ENCODE measurements around the gene BTG1.
A peak's percentile ranks its signal among the peaks of the same experiment; 100 is the strongest.

BTG1 gene

GRCh38 chr12:92145731-92146496 lies at the start of gene BTG1:
TSS of gene BTG1 (minus strand) at chr12:92145846. CDS start at chr12:92145535, 311 bp downstream.
- H3K9me3 ChIP-seq = no peaks in the 10 kb centered on the region
- peak within 1 kb of the TSS; percentile 66 for H3K4me3 ChIP-seq
- in situ Hi-C loops (cut with MboI; ENCODE audit: low sequenced_read_pairs) = no loop called here

GRCh38 chr12:92194561-92194960 lies 48.9 kb upstream of the BTG1 start:
- no peak for DNase-seq (ENCODE audit: low spot score in 2 of 2)
- Histone ChIP-seq H3K36me3 (replicated peaks) (no peaks in the 10 kb centered on the region), H3K9me3 (no peaks in the 10 kb centered on the region), H3K4me3 (no peak overlapping the region), H3K27me3 (ENCODE audit: low read depth) (no peaks in the 10 kb centered on the region), H3K4me1 (no peaks in the 10 kb centered on the region)
- in situ Hi-C loops (cut with MboI; ENCODE audit: low sequenced_read_pairs) = no loop called here

More at GRCh38 chr12:92145731-92146496, at the start of gene BTG1:
- peak; percentile 97 to 98 for DNase-seq (ENCODE audit: low spot score in 2 of 2)
- Histone ChIP-seq H3K4me1 (peaks cover 38% of the 10 kb centered on the region), H3K36me3 (replicated peaks) (peaks cover 22% of the 10 kb centered on the region), H3K27me3 (ENCODE audit: low read depth) (no peaks in the 10 kb centered on the region)

- DNase-seq (ENCODE audit: low spot score in 2 of 2) = no peak
- in situ Hi-C loops (cut with MboI; ENCODE audit: low sequenced_read_pairs) = no loop called here
- no peaks in the 10 kb centered on the region for H3K4me1 ChIP-seq
- no peak overlapping the region for H3K4me3 ChIP-seq
- no peaks in the 10 kb centered on the region for H3K9me3 ChIP-seq
- no peaks in the 10 kb centered on the region for H3K27me3 ChIP-seq (ENCODE audit: low read depth)
- H3K36me3 ChIP-seq (replicated peaks) = no peaks in the 10 kb centered on the region
Observed at GRCh38 chr12:92193846-92194245, 48.2 kb upstream of the BTG1 start.

- H3K36me3 ChIP-seq (replicated peaks) = no peaks in the 10 kb centered on the region
- in situ Hi-C loops (cut with MboI; ENCODE audit: low sequenced_read_pairs) = no loop called here
- no peaks in the 10 kb centered on the region for H3K4me1 ChIP-seq
- no peaks in the 10 kb centered on the region for H3K9me3 ChIP-seq
- no peak overlapping the region for H3K4me3 ChIP-seq
- no peaks in the 10 kb centered on the region for H3K27me3 ChIP-seq (ENCODE audit: low read depth)
- DNase-seq (ENCODE audit: low spot score in 2 of 2) = no peak
Observed at GRCh38 chr12:92193063-92193462, 47.4 kb upstream of the BTG1 start.

GRCh38 chr12:92192360-92192759 lies 46.7 kb upstream of the BTG1 start:
- H3K9me3 ChIP-seq = no peaks in the 10 kb centered on the region
- H3K36me3 ChIP-seq (replicated peaks) = no peaks in the 10 kb centered on the region
- in situ Hi-C loops (cut with MboI; ENCODE audit: low sequenced_read_pairs) = no loop called here
- H3K27me3 ChIP-seq (ENCODE audit: low read depth) = no peaks in the 10 kb centered on the region
- no peak for DNase-seq (ENCODE audit: low spot score in 2 of 2)
- H3K4me1 ChIP-seq = no peaks in the 10 kb centered on the region
- no peak overlapping the region for H3K4me3 ChIP-seq

- no peaks in the 10 kb centered on the region for H3K36me3 ChIP-seq (replicated peaks)
- in situ Hi-C loops (cut with MboI; ENCODE audit: low sequenced_read_pairs) = no loop called here
- H3K4me1 ChIP-seq = no peaks in the 10 kb centered on the region
- no peak for DNase-seq (ENCODE audit: low spot score in 2 of 2)
- no peak overlapping the region for H3K4me3 ChIP-seq
- H3K27me3 ChIP-seq (ENCODE audit: low read depth) = no peaks in the 10 kb centered on the region
- H3K9me3 ChIP-seq = no peaks in the 10 kb centered on the region
Observed at GRCh38 chr12:92191061-92191460, 45.4 kb upstream of the BTG1 start.

- no peaks in the 10 kb centered on the region for H3K36me3 ChIP-seq (replicated peaks)
- in situ Hi-C loops (cut with MboI; ENCODE audit: low sequenced_read_pairs) = no loop called here
- H3K4me1 ChIP-seq = no peaks in the 10 kb centered on the region
- H3K27me3 ChIP-seq (ENCODE audit: low read depth) = 0 out of 2 replicates have a peak, but pooled peaks cover 2% of the 10 kb centered on the region
- H3K4me3 ChIP-seq = no peak overlapping the region
- H3K9me3 ChIP-seq = no peaks in the 10 kb centered on the region
- no peak for DNase-seq (ENCODE audit: low spot score in 2 of 2)
Observed at GRCh38 chr12:92188517-92189188, 43.0 kb upstream of the BTG1 start.

- no peaks in the 10 kb centered on the region for H3K9me3 ChIP-seq
- H3K4me1 ChIP-seq = no peaks in the 10 kb centered on the region
- H3K4me3 ChIP-seq = no peak overlapping the region
- in situ Hi-C loops (cut with MboI; ENCODE audit: low sequenced_read_pairs) = no loop called here
- no peaks in the 10 kb centered on the region for H3K36me3 ChIP-seq (replicated peaks)
- no peak for DNase-seq (ENCODE audit: low spot score in 2 of 2)
- H3K27me3 ChIP-seq (ENCODE audit: low read depth) = 0 out of 2 replicates have a peak, but pooled peaks cover 2% of the 10 kb centered on the region
Observed at GRCh38 chr12:92186038-92186470, 40.4 kb upstream of the BTG1 start.

GRCh38 chr12:92185052-92185451 lies 39.4 kb upstream of the BTG1 start:
- Histone ChIP-seq H3K4me3 (no peak overlapping the region), H3K27me3 (ENCODE audit: low read depth) (0 out of 2 replicates have a peak, but pooled peaks cover 2% of the 10 kb centered on the region), H3K9me3 (no peaks in the 10 kb centered on the region), H3K36me3 (replicated peaks) (no peaks in the 10 kb centered on the region), H3K4me1 (no peaks in the 10 kb centered on the region)
- no peak for DNase-seq (ENCODE audit: low spot score in 2 of 2)
- in situ Hi-C loops (cut with MboI; ENCODE audit: low sequenced_read_pairs) = no loop called here

- H3K27me3 ChIP-seq (ENCODE audit: low read depth) = 0 out of 2 replicates have a peak, but pooled peaks cover 2% of the 10 kb centered on the region
- no peak overlapping the region for H3K4me3 ChIP-seq
- in situ Hi-C loops (cut with MboI; ENCODE audit: low sequenced_read_pairs) = no loop called here
- H3K4me1 ChIP-seq = no peaks in the 10 kb centered on the region
- no peaks in the 10 kb centered on the region for H3K9me3 ChIP-seq
- DNase-seq (ENCODE audit: low spot score in 2 of 2) = no peak
- no peaks in the 10 kb centered on the region for H3K36me3 ChIP-seq (replicated peaks)
Observed at GRCh38 chr12:92183575-92183974, 37.9 kb upstream of the BTG1 start.

GRCh38 chr12:92178340-92178739 lies 32.7 kb upstream of the BTG1 start:
- H3K4me3 ChIP-seq = no peak overlapping the region
- no peak for DNase-seq (ENCODE audit: low spot score in 2 of 2)
- no peaks in the 10 kb centered on the region for H3K9me3 ChIP-seq
- H3K27me3 ChIP-seq (ENCODE audit: low read depth) = no peaks in the 10 kb centered on the region
- in situ Hi-C loops (cut with MboI; ENCODE audit: low sequenced_read_pairs) = no loop called here
- no peaks in the 10 kb centered on the region for H3K4me1 ChIP-seq
- H3K36me3 ChIP-seq (replicated peaks) = no peaks in the 10 kb centered on the region

GRCh38 chr12:92176646-92177045 lies 31.0 kb upstream of the BTG1 start:
- no peak overlapping the region for H3K4me3 ChIP-seq
- no peaks in the 10 kb centered on the region for H3K36me3 ChIP-seq (replicated peaks)
- no peaks in the 10 kb centered on the region for H3K4me1 ChIP-seq
- DNase-seq (ENCODE audit: low spot score in 2 of 2) = no peak
- no peaks in the 10 kb centered on the region for H3K27me3 ChIP-seq (ENCODE audit: low read depth)
- no peaks in the 10 kb centered on the region for H3K9me3 ChIP-seq
- in situ Hi-C loops (cut with MboI; ENCODE audit: low sequenced_read_pairs) = no loop called here

GRCh38 chr12:92175961-92176360 lies 30.3 kb upstream of the BTG1 start:
- Histone ChIP-seq H3K27me3 (ENCODE audit: low read depth) (no peaks in the 10 kb centered on the region), H3K4me3 (no peak overlapping the region), H3K4me1 (no peaks in the 10 kb centered on the region), H3K36me3 (replicated peaks) (no peaks in the 10 kb centered on the region), H3K9me3 (no peaks in the 10 kb centered on the region)
- in situ Hi-C loops (cut with MboI; ENCODE audit: low sequenced_read_pairs) = no loop called here
- DNase-seq (ENCODE audit: low spot score in 2 of 2) = peak in 1 of 2 experiments; percentile 13

- no peaks in the 10 kb centered on the region for H3K27me3 ChIP-seq (ENCODE audit: low read depth)
- H3K4me3 ChIP-seq = no peak overlapping the region
- H3K36me3 ChIP-seq (replicated peaks) = no peaks in the 10 kb centered on the region
- no peaks in the 10 kb centered on the region for H3K9me3 ChIP-seq
- in situ Hi-C loops (cut with MboI; ENCODE audit: low sequenced_read_pairs) = no loop called here
- H3K4me1 ChIP-seq = no peaks in the 10 kb centered on the region; the same call in none of the 2 replicates
- no peak for DNase-seq (ENCODE audit: low spot score in 2 of 2)
Observed at GRCh38 chr12:92170050-92170449, 24.4 kb upstream of the BTG1 start.
